A549 treated with Hydrocortisone at 1 μM for 4 hours (cell line): ENCODE results near the gene TRIOBP. TPM values are rescaled to one million over a fixed set of nuclear protein-coding genes. Genes with fewer than 3 reads are reported as not detected.

Source experiments
- total RNA-seq: library from RNA; stranded (reverse); fragments of 200-300 nt; extraction: Qiagen RNA extraction; gene quantifications from 5 replicates; pipeline ENCODE4 v1.2.3, GENCODE V29; 2022

Gene TRIOBP
- 28.2 to 37.4 TPM (median 34.9 TPM) in 5 replicates for total RNA-seq

GRCh38 chr22:37696657-37697537 is at the start of gene TRIOBP:
Gene TRIOBP, plus strand, starts transcription at chr22:37697048. Its CDS starts 4,318 bp downstream, at chr22:37701366.

GRCh38 chr22:37658133-37659065 is 38.4 kb upstream of the TRIOBP start, which contains the start of gene PDXP:
Gene PDXP, plus strand, starts transcription at chr22:37658723. Its CDS starts 60 bp downstream, at chr22:37658783.

GRCh38 chr22:37674951-37675929 is 21.6 kb upstream of the TRIOBP start, which contains the start of gene LGALS1:
Gene LGALS1, plus strand, starts transcription at chr22:37675636. Its CDS starts 67 bp downstream, at chr22:37675703.

GRCh38 chr22:37686002-37686982 is 10.6 kb upstream of the TRIOBP start, which contains the start of gene NOL12:
Gene NOL12, plus strand, starts transcription at chr22:37686343. Its CDS starts 50 bp downstream, at chr22:37686393.

GRCh38 chr22:37807410-37808293 is 110.8 kb downstream of the TRIOBP start, which contains the start of gene GCAT:
Gene GCAT, plus strand, starts transcription at chr22:37807934. Its CDS starts 34 bp downstream, at chr22:37807968.

GRCh38 chr22:37823134-37823985 is 126.5 kb downstream of the TRIOBP start, which contains the start of gene GALR3:
Gene GALR3, plus strand, starts transcription at chr22:37823382. Its CDS starts 25 bp downstream, at chr22:37823407.

Other genes with a start within 250 kb of the TRIOBP start
- 0.70 to 2.6 TPM (median 1.6 TPM) in 5 replicates for gene MFNG, start 210.7 kb upstream of the TRIOBP start, total RNA-seq
- 26.3 to 31.6 TPM (median 30.6 TPM) in 5 replicates for gene CARD10, start 177.6 kb upstream of the TRIOBP start, total RNA-seq
- 24.7 to 33.4 TPM (median 31.0 TPM) in 5 replicates for gene CDC42EP1, start 136.6 kb upstream of the TRIOBP start, total RNA-seq
- gene LGALS2, start 117.0 kb upstream of the TRIOBP start, total RNA-seq: 0.22 to 0.28 TPM (median 0.23 TPM) in 3 of 5 replicates, not detected in the others
- 19.6 to 22.4 TPM (median 22.0 TPM) in 5 replicates for gene GGA1, start 88.2 kb upstream of the TRIOBP start, total RNA-seq
- gene SH3BP1, start 57.4 kb upstream of the TRIOBP start, total RNA-seq: 1.3 to 2.0 TPM (median 1.8 TPM) in 5 replicates
- gene PDXP, start 38.3 kb upstream of the TRIOBP start, total RNA-seq: 12.8 to 17.5 TPM (median 16.2 TPM) in 5 replicates
- 1,132 to 1,345 TPM (median 1,296 TPM) in 5 replicates for gene LGALS1, start 21.4 kb upstream of the TRIOBP start, total RNA-seq
- 23.6 to 28.3 TPM (median 26.4 TPM) in 5 replicates for gene NOL12, start 10.7 kb upstream of the TRIOBP start, total RNA-seq
- 2.8 to 4.3 TPM (median 3.2 TPM) in 5 replicates for gene GCAT, start 110.9 kb downstream of the TRIOBP start, total RNA-seq
- gene GALR3, start 126.3 kb downstream of the TRIOBP start, total RNA-seq: not detected in 5 replicates
- 18.6 to 24.2 TPM (median 22.0 TPM) in 5 replicates for gene ANKRD54, start 147.3 kb downstream of the TRIOBP start, total RNA-seq
- 259 to 295 TPM (median 283 TPM) in 5 replicates for gene EIF3L, start 152.4 kb downstream of the TRIOBP start, total RNA-seq
- gene MICALL1, start 209.2 kb downstream of the TRIOBP start, total RNA-seq: 17.4 to 21.6 TPM (median 20.8 TPM) in 5 replicates